ENCODE measurements around the gene POU6F2.

DNA sequence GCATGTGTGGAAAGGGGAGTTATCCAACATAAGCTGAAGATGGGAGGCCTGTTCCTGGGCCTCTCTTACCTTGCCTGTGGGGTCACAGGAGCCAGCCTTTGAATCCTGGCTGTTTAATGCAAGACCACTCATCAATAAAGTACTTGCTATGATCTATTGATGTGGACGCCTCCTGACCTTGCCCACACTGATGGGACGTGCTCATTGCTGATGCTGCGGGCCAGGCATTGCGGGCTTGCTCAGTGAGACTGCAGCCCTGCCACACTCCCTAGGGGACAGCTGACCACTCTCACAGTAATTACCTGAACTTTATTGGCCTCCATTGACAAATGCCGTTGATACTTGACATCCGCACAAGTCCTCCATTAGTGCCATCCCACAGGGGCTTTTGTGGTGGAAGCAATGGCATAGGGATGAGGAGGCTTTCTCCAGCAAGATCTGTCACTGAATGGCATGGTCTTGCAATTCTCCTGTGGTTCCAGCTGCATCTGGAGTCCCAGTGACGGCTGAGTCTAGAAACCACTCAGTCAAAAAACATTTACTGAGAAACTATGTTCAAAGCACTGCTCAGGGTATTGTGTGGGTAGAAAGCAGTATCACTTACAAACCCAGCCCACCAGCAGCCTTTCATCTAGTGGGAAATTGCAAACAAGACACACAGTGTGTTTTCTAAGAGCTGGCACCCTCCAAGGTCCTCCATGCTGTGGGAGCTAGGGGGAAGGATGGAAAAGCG is 453.4 kb downstream of the POU6F2 start:
- no peak for TF ChIP-seq YY1 (IDR thresholded peaks at IDR 0.05; ENCODE audit: extremely low read depth, insufficient replicate concordance, low read depth, low read length)
- no peak for TF ChIP-seq SIN3A (IDR thresholded peaks at IDR 0.05; ENCODE audit: low read depth)
- no peak for TF ChIP-seq CEBPB (IDR thresholded peaks at IDR 0.05; ENCODE audit: low read depth)
- no peak for TF ChIP-seq EZH2phosphoT487 (IDR thresholded peaks at IDR 0.05; ENCODE audit: borderline replicate concordance)
- TF ChIP-seq, protein P1, sequence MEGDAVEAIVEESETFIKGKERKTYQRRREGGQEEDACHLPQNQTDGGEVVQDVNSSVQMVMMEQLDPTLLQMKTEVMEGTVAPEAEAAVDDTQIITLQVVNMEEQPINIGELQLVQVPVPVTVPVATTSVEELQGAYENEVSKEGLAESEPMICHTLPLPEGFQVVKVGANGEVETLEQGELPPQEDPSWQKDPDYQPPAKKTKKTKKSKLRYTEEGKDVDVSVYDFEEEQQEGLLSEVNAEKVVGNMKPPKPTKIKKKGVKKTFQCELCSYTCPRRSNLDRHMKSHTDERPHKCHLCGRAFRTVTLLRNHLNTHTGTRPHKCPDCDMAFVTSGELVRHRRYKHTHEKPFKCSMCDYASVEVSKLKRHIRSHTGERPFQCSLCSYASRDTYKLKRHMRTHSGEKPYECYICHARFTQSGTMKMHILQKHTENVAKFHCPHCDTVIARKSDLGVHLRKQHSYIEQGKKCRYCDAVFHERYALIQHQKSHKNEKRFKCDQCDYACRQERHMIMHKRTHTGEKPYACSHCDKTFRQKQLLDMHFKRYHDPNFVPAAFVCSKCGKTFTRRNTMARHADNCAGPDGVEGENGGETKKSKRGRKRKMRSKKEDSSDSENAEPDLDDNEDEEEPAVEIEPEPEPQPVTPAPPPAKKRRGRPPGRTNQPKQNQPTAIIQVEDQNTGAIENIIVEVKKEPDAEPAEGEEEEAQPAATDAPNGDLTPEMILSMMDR (IDR thresholded peaks at IDR 0.05 in 2 of 3, conservative IDR thresholded peaks at IDR 0.05 in 1 of 3; ENCODE audit: borderline replicate concordance in 1 of 3, insufficient read depth in 1 of 3, low read depth in 2 of 3, low read length in 2 of 3): no peak
- no peak for TF ChIP-seq RAD21 (IDR thresholded peaks at IDR 0.05; ENCODE audit: low read depth)
- no peak for TF ChIP-seq POLR2AphosphoS5 (IDR thresholded peaks at IDR 0.05; ENCODE audit: low read depth, low read length)
- TF ChIP-seq MAX (IDR thresholded peaks at IDR 0.05): no peak
- TF ChIP-seq POLR2A (IDR thresholded peaks at IDR 0.05; ENCODE audit: borderline replicate concordance, extremely low read depth, insufficient read depth, insufficient read length): no peak
- TF ChIP-seq ZNF274 (IDR thresholded peaks at IDR 0.05; ENCODE audit: low read depth, low read length): no peak
- no peak for TF ChIP-seq SP1 (IDR thresholded peaks at IDR 0.05; ENCODE audit: low read depth)
- TF ChIP-seq REST (IDR thresholded peaks at IDR 0.05; ENCODE audit: low read depth): no peak
- no peak for TF ChIP-seq EZH2 (IDR thresholded peaks at IDR 0.05)
